GM23248 (cell line): ENCODE data around the gene SLC17A1. TPM values are rescaled to one million over a fixed set of nuclear protein-coding genes. Genes with fewer than 3 reads are reported as not detected.
A peak's percentile ranks its signal among the peaks of the same experiment; 100 is the strongest.

ENCODE experiments used
- DNase-seq: peaks from one replicate; pipeline ENCODE4 v3.0.0-alpha.2; 2015
- H2AFZ ChIP-seq: fragments of 200-600 bp; sonication (generic); 2 replicates; pipeline ENCODE4 v1.6.1; 2016; ENCODE audit warnings: antibody characterized with exemption
- H3F3A ChIP-seq: fragments of 200-600 bp; sonication (generic); 2 replicates; pipeline ENCODE4 v1.6.1; 2016; ENCODE audit warnings: mild to moderate bottlenecking, antibody characterized with exemption, mixed run types; ENCODE audit not compliant: insufficient read depth
- H3K27ac ChIP-seq: fragments of 200-600 bp; sonication (generic); 2 replicates; pipeline ENCODE4 v1.5.1; 2016; ENCODE audit warnings: mild to moderate bottlenecking
- H3K27me3 ChIP-seq: fragments of 200-600 bp; sonication (generic); replicated peaks from 2 replicates; pipeline ENCODE4 v1.6.1; 2016; ENCODE audit warnings: mild to moderate bottlenecking; ENCODE audit not compliant: insufficient read depth
- H3K36me3 ChIP-seq: fragments of 200-600 bp; sonication (generic); 2 replicates; pipeline ENCODE4 v1.6.1; 2016; ENCODE audit warnings: low read depth, mild to moderate bottlenecking
- H3K4me1 ChIP-seq: fragments of 200-600 bp; sonication (generic); 2 replicates; pipeline ENCODE4 v1.6.1; 2016; ENCODE audit warnings: mild to moderate bottlenecking; ENCODE audit not compliant: insufficient read depth
- H3K4me2 ChIP-seq: fragments of 200-600 bp; sonication (generic); one replicate; pipeline ENCODE4 v1.6.1; 2016; ENCODE audit warnings: mild to moderate bottlenecking; ENCODE audit not compliant: unreplicated experiment
- H3K4me3 ChIP-seq: fragments of 200-600 bp; sonication (generic); 2 replicates; pipeline ENCODE4 v1.5.1; 2016; ENCODE audit warnings: mild to moderate bottlenecking
- H3K79me2 ChIP-seq: fragments of 200-600 bp; sonication (generic); 2 replicates; pipeline ENCODE4 v1.6.1; 2016; ENCODE audit warnings: mild to moderate bottlenecking; ENCODE audit not compliant: insufficient read depth
- H3K9ac ChIP-seq: fragments of 200-600 bp; sonication (generic); 2 replicates; pipeline ENCODE4 v1.6.1; 2016; ENCODE audit warnings: mild to moderate bottlenecking
- H3K9me2 ChIP-seq: fragments of 200-600 bp; sonication (generic); 2 replicates; pipeline ENCODE4 v1.6.1; 2016; ENCODE audit warnings: mixed run types, mild to moderate bottlenecking, moderate library complexity; ENCODE audit not compliant: insufficient read depth
- H3K9me3 ChIP-seq: fragments of 200-600 bp; sonication (generic); one replicate; pipeline ENCODE4 v1.6.1; 2017; ENCODE audit warnings: low read depth
- H4K20me1 ChIP-seq: fragments of 200-600 bp; sonication (generic); 2 replicates; pipeline ENCODE4 v1.6.0; 2016; ENCODE audit not compliant: insufficient read depth
- EZH2 ChIP-seq: fragments of 200-600 bp; sonication (generic); IDR thresholded peaks from 2 replicates; pipeline ENCODE4 v1.6.1; 2018; ENCODE audit warnings: antibody characterized with exemption, mild to moderate bottlenecking; ENCODE audit not compliant: insufficient read depth, poor library complexity, severe bottlenecking
- EZH2phosphoT487 ChIP-seq: fragments of 200-600 bp; sonication (generic); IDR thresholded peaks from 2 replicates; pipeline ENCODE4 v1.6.1; 2018; ENCODE audit warnings: antibody characterized with exemption, moderate library complexity, mild to moderate bottlenecking, low read depth; ENCODE audit not compliant: insufficient read depth
- WGBS, 2 experiments: methylation state at CpG; one replicate each; pipeline ENCODE4 v1.1.6; 2015 to 2017; ENCODE audit warnings: low lambda C conversion rate in 2 of 2, low coverage in 1 of 2; ENCODE audit errors: missing lambda C conversion rate in 2 of 2; 5-methylcytosine and 5-hydroxymethylcytosine counted together
- in situ Hi-C: fragments of 300-500 bp; cut with MboI; formaldehyde crosslinking; loops from 2 replicates; pipeline ENCODE4 v1.15.0; 2020
- polyA plus RNA-seq: library from polyadenylated mRNA; unstranded; fragments of >200 nt; fragmentation: Nextera tagmentation; extraction: Ambion mirVana; gene quantifications from 2 replicates; pipeline ENCODE4 v1.2.1, GENCODE V29; 2016
- total RNA-seq: library from RNA; depleted of rRNA; stranded (reverse); fragments of >200 nt; shearing (Covaris generic); gene quantifications from 2 replicates; pipeline ENCODE4 v1.2.3, GENCODE V29; 2014

SLC17A1 gene
- total and polyA plus RNA-seq, 2 experiments from 2014 or later = not detected

DNA sequence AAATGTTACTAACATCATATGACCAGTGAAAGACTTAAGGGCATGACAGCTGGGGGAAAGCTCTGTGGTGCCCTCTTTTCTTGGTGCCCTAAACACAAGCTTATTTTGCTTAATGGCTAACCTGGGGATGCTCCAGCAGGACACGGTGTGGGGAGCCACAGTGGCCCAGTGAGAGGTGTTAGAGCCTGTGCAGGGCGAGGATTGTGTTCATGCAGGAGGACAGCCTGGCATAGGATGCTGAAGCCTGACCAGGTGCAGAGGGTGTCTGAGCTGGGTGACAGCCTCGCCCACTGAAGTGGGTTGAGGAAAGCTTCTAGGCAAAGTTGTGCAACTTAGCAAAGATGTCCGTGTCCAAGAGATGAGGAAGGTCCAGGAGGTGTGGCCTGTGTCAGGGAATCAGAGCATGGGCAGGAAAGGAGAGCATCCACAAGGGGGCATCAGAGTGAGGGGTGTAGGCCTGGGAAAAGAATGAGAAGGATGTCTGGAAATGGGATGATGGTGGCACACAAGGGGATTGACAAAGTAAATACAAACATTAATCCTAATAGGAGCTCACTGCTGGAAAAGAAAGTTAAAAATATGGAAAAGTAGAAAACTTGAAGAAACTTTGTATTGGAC lies 43.4 kb downstream of the SLC17A1 start:
- H3K4me1 ChIP-seq = no peaks in the 10 kb centered on the region
- H3K27ac ChIP-seq = no peak overlapping the region
- in situ Hi-C loops = no loop called here
- no peak overlapping the region for H3K4me2 ChIP-seq
- no peak overlapping the region for H2AFZ ChIP-seq
- peak; percentile 70 for DNase-seq
- H3K9me3 ChIP-seq = no peaks in the 10 kb centered on the region
- H3K9ac ChIP-seq = no peak overlapping the region
- H3K36me3 ChIP-seq = no peaks in the 10 kb centered on the region
- H3K4me3 ChIP-seq = no peak overlapping the region
- TF ChIP-seq EZH2 = no peak
- no peak for TF ChIP-seq EZH2phosphoT487
- H3K79me2 ChIP-seq = no peaks in the 10 kb centered on the region
- H4K20me1 ChIP-seq = no peaks in the 10 kb centered on the region
- H3K27me3 ChIP-seq = no peaks in the 10 kb centered on the region
- H3K9me2 ChIP-seq = no peaks in the 10 kb centered on the region
- 43 to 53% methylated on average over 4 of the region's 4 CpGs for WGBS, 2 experiments
- H3F3A ChIP-seq = no peaks in the 10 kb centered on the region

- TF ChIP-seq EZH2phosphoT487 (no peak), EZH2 (no peak)
- in situ Hi-C loops = no loop called here
- Histone ChIP-seq H3K36me3 (no peaks in the 10 kb centered on the region), H3K79me2 (no peaks in the 10 kb centered on the region), H3K27me3 (no peaks in the 10 kb centered on the region), H3K4me3 (no peak overlapping the region), H3K9ac (no peak overlapping the region), H3K4me2 (no peak overlapping the region), H3F3A (no peaks in the 10 kb centered on the region), H3K27ac (no peak overlapping the region), H4K20me1 (no peaks in the 10 kb centered on the region), H2AFZ (no peak overlapping the region), H3K4me1 (no peaks in the 10 kb centered on the region), H3K9me3 (no peaks in the 10 kb centered on the region), H3K9me2 (no peaks in the 10 kb centered on the region)
- WGBS, 2 experiments = 32 to 38% methylated on average over 2 of the region's 2 CpGs
- DNase-seq = no peak
Observed at GRCh38 chr6:25787428-25787827, 44.4 kb downstream of the SLC17A1 start.

DNA sequence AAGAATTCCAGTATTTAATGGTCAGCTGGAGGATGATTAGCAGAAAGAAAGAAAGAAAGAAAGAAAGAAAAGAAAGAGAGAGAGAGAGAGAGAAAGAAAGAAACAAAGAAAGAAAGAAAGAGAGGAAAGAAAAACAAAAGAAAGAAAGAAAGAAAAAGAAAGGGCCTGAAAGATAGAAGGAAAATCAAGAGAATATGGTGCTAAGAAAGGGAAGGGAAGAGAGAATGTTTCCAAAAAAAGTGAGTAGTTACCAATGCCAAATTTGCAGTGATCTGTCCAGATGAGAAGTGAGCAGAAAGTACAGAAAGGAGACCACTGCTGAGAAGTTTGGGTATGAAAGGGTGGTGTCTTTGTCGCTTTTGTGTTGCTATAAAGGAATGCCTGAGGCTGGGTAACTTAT lies 50.7 kb downstream of the SLC17A1 start:
- H3K9me2 ChIP-seq = no peaks in the 10 kb centered on the region
- no peak overlapping the region for H2AFZ ChIP-seq
- no peaks in the 10 kb centered on the region for H3K79me2 ChIP-seq
- no peaks in the 10 kb centered on the region for H4K20me1 ChIP-seq
- H3K4me3 ChIP-seq = no peak overlapping the region
- H3F3A ChIP-seq = no peaks in the 10 kb centered on the region
- no peak overlapping the region for H3K27ac ChIP-seq
- 43 to 57% methylated on average over 1 of the region's 1 CpG for WGBS, 2 experiments
- in situ Hi-C loops = no loop called here
- H3K36me3 ChIP-seq = no peaks in the 10 kb centered on the region
- no peaks in the 10 kb centered on the region for H3K9me3 ChIP-seq
- H3K27me3 ChIP-seq = no peaks in the 10 kb centered on the region
- no peak overlapping the region for H3K9ac ChIP-seq
- TF ChIP-seq EZH2phosphoT487 = no peak
- no peak for TF ChIP-seq EZH2
- H3K4me2 ChIP-seq = no peak overlapping the region
- no peak for DNase-seq
- no peaks in the 10 kb centered on the region for H3K4me1 ChIP-seq

- Histone ChIP-seq H3F3A (no peaks in the 10 kb centered on the region), H2AFZ (no peak overlapping the region), H3K9ac (no peak overlapping the region), H3K4me2 (no peak overlapping the region), H3K4me3 (no peak overlapping the region), H3K36me3 (no peaks in the 10 kb centered on the region), H3K27me3 (no peaks in the 10 kb centered on the region), H3K27ac (no peak overlapping the region), H3K9me3 (no peaks in the 10 kb centered on the region), H4K20me1 (no peaks in the 10 kb centered on the region), H3K9me2 (no peaks in the 10 kb centered on the region), H3K4me1 (no peaks in the 10 kb centered on the region), H3K79me2 (no peaks in the 10 kb centered on the region)
- in situ Hi-C loops = no loop called here
- 5 to 15% methylated on average over 4 of the region's 4 CpGs for WGBS, 2 experiments
- TF ChIP-seq EZH2 (no peak), EZH2phosphoT487 (no peak)
- DNase-seq = no peak
Observed at GRCh38 chr6:25777856-25778649, 53.8 kb downstream of the SLC17A1 start.
